ENCODE data around the gene COL23A1. TPM values are rescaled to one million over a fixed set of nuclear protein-coding genes. Genes with fewer than 3 reads are reported as not detected.

COL23A1 gene
- total and polyA plus RNA-seq, 8 donors: 0.06 to 0.68 (median 0.33) TPM; not detected in 2

GRCh38 chr5:178439493-178440180 lies 150.6 kb downstream of the COL23A1 start:
- H3K4me3 ChIP-seq: no peak overlapping the region
- ATAC-seq (no peak), DNase-seq (no peak), FAIRE-seq (no peak)
- H3K9me3 ChIP-seq: no peaks in the 10 kb centered on the region
- intact Hi-C loops (cut with DNase I): no loop called here
- H3K4me1 ChIP-seq: no peaks in the 10 kb centered on the region
- no peaks in the 10 kb centered on the region for H3K27me3 ChIP-seq
- TF ChIP-seq CTCF (IDR thresholded peaks at IDR 0.05): no peak
- H3K36me3 ChIP-seq: no peaks in the 10 kb centered on the region
- WGBS, 2 donors: 62 to 69% methylated on average over 16 of the region's 16 CpGs
- H3K27ac ChIP-seq: no peak overlapping the region

- H3K27me3 ChIP-seq: no peaks in the 10 kb centered on the region
- FAIRE-seq (no peak), DNase-seq (no peak), ATAC-seq (no peak)
- no peaks in the 10 kb centered on the region for H3K9me3 ChIP-seq
- 75 to 79% methylated on average over 6 of the region's 6 CpGs for WGBS, 2 donors
- no peak overlapping the region for H3K4me3 ChIP-seq
- intact Hi-C loops (cut with DNase I): no loop called here
- no peaks in the 10 kb centered on the region for H3K4me1 ChIP-seq
- no peak for TF ChIP-seq CTCF (IDR thresholded peaks at IDR 0.05)
- no peak overlapping the region for H3K27ac ChIP-seq
- no peaks in the 10 kb centered on the region for H3K36me3 ChIP-seq
These were observed 151.4 kb downstream of the COL23A1 start for GRCh38 chr5:178438796-178439195.

- no peaks in the 10 kb centered on the region for H3K9me3 ChIP-seq
- FAIRE-seq: no peak
- no peaks in the 10 kb centered on the region for H3K4me1 ChIP-seq
- no peak overlapping the region for H3K27ac ChIP-seq
- H3K4me3 ChIP-seq: no peak overlapping the region
- no peak for TF ChIP-seq CTCF (IDR thresholded peaks at IDR 0.05)
- peak in 1 of 6 donors; percentile 3 for DNase-seq
- ATAC-seq: no peak
- H3K27me3 ChIP-seq: no peaks in the 10 kb centered on the region
- intact Hi-C loops (cut with DNase I): no loop called here
- no peaks in the 10 kb centered on the region for H3K36me3 ChIP-seq
- 66 to 78% methylated on average over 8 of the region's 8 CpGs for WGBS, 2 donors
These were observed 152.7 kb downstream of the COL23A1 start for GRCh38 chr5:178437386-178438075.

- no peak for FAIRE-seq
- no peak for DNase-seq
These were observed 153.8 kb downstream of the COL23A1 start for GRCh38 chr5:178436326-178436940.

More at GRCh38 chr5:178436326-178436940, 153.8 kb downstream of the COL23A1 start:
- H3K36me3 ChIP-seq: no peaks in the 10 kb centered on the region
- no peak overlapping the region for H3K27ac ChIP-seq
- WGBS, 2 donors: 65 to 75% methylated on average over 13 of the region's 13 CpGs
- intact Hi-C loops (cut with DNase I): no loop called here
- TF ChIP-seq CTCF (IDR thresholded peaks at IDR 0.05): no peak
- H3K27me3 ChIP-seq: no peaks in the 10 kb centered on the region
- H3K4me3 ChIP-seq: no peak overlapping the region
- H3K4me1 ChIP-seq: no peaks in the 10 kb centered on the region
- no peaks in the 10 kb centered on the region for H3K9me3 ChIP-seq
- no peak for ATAC-seq
